Measurements from ENCODE around the gene PLAC8.
"Not testable (repeated sequence)": the region's sequence is repeated elsewhere in the genome, so short reads cannot be mapped to it uniquely, and the experiment has no call there.

Gene PLAC8

GRCh38 chr4:83112231-83112630 is 2.3 kb downstream of the PLAC8 start:
- no peak for DNase-seq (ENCODE audit: low spot score)

DNA sequence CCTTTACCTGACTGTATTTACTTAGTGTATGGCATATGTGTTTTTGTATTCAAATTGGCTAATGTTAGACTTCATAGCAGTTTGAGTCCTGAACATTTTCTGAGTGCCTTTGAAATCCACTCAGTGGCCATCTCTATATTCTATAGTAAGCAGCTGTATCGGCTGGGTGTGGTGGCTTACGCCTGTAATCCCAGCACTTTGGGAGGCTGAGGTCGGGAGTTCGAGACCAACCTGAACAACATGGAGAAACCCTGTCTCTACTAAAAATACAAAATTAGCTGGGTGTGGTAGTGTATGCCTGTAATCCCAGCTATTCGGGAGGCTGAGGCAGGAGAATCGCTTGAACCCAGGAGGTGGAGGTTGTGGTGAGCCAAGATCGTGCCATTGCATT is 2.8 kb downstream of the PLAC8 start:
- not testable (repeated sequence) for DNase-seq (ENCODE audit: low spot score)

- DNase-seq (ENCODE audit: low spot score), result no peak
These were observed 3.4 kb downstream of the PLAC8 start for GRCh38 chr4:83110970-83111750.

DNA sequence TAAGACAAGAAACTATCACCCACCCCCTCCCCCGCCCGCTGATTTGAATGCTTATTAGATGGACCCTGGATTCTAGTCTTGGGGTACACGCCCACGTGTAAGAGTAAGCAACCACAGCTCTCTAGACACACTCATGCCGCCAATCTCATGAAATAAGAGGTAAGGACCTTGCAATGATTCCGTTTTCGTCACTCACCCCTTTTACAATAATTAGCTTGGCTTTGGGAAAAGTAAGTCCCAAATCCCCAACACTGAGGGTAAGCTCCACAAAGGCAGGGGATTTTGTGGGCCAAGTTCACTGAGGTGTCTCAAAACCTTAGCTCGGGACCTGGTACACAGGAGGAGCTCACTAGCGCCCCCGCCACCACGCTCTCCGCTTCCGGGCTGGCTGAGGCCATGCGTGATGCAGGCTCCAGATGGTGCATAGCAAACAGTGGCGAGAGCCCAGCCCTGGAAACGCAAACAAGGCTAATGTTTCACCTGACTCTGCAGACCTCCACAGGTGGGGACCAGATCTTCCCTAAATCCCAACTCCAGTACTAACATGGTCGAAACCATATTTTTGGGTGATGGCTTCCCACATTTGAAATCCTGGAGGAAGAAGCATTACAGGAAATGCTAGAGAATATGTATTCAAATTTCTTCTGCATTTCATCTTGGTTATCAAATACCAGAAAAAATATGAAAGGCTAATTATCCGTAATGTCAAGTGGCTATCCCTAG is 4.1 kb downstream of the PLAC8 start:
- DNase-seq (ENCODE audit: low spot score), result peak; percentile 87

DNA sequence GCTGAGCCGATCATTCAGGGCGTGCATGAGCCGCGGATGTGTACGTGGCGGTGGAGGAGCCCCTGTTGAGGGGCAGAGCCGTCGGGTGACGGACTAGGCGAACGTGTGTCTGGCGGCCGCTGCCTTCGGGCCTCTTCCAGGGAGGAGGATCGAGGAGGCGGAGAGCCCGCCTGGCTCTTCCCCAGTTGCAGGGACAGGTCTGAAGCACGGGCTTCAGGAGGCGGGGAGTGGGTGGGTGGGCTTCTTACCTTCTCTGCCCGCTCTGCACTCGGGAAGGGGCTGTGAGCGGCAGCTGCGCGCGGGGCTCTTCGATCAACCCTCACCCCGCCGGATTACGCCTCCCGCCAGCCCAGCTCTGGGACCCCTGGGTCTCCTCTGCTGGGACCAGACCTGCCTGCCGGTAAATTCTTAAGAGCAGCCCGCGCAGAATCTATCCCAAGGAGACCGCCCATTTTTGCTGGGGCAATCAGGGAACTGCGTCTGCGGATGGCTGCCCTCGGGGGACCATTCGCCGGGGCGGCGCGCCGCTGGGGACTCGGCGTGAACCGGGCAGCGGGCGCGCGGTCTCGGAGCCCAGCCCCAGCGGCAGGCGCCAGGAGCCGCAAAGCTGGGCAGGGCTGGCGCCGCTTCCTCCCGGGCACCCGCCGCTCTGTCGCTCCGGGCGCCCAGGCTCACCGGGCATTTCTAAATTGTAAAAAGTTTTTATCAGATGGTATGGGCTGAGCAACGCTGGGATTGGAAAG is 4.9 kb downstream of the PLAC8 start:
- no peak for DNase-seq (ENCODE audit: low spot score)

GRCh38 chr4:83108101-83108861 is 6.2 kb downstream of the PLAC8 start:
- no peak for DNase-seq (ENCODE audit: low spot score)

GRCh38 chr4:83107631-83108030 is 6.9 kb downstream of the PLAC8 start:
- DNase-seq (ENCODE audit: low spot score), result no peak

GRCh38 chr4:83104991-83105390 is 9.5 kb downstream of the PLAC8 start:
- DNase-seq (ENCODE audit: low spot score), result no peak

GRCh38 chr4:83096397-83096796 is 18.1 kb downstream of the PLAC8 start:
- DNase-seq (ENCODE audit: low spot score), result no peak

DNA sequence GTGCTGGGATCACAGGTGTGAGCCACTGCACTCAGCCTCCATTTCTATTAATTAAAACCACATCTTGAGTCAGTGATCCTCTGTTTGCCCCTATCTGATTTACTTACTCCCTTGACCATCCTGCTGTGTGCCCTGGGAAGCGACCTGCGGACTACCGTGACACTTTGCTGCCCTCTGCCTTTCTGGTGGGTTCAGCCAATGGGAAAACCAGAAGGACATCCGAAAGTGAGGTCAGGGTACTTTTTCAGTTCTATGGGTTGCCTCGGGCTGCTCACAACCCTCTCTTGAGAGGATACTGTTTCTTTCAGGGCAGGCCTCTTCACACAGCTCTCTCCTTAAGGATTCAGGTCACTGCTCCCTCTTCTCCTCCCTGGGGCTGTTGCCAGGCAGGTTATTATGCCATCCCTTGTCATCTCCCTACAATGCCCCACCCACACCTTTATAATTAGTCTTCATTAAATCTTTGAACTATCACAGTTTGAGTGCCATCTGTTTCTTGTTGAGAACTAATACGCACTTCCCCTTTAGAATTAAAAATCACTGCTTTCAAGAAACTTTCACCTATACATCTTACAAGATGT is 21.4 kb downstream of the PLAC8 start:
- DNase-seq (ENCODE audit: low spot score), result no peak

DNA sequence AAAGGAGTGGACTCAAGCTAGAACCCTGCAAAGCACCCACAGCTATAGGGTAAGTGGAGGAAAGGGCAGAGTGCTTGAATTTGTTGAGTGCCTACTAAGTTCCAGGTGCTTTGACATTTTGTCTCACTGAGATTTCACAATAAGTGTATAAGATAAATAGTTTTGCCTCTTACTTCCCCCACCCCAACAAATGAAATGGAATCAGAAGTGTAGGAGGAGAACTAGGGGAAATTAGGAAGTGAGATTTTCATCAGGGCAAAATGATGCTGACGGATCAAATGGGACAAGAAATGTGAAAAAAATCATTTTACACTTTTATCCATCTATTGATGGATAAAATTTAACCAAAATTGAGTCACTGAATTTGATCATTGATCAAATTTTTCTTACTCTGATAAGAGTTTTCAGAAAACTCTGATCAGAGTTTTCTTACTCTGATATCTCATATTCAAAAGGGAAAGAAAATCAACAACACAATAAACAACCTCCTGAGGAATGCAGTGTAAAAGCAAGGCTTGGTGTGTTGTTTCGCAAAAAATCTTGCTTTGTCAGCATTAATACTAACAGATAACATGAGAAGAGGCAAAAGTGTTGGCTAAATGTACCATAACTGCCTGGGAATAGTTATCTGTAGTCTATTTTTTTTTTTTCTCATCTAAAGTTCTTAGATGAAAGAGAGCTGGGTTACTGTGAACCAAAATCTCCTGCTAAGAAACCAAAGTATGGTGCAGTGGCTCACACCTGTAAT is 24.9 kb downstream of the PLAC8 start:
- no peak for DNase-seq (ENCODE audit: low spot score)

DNA sequence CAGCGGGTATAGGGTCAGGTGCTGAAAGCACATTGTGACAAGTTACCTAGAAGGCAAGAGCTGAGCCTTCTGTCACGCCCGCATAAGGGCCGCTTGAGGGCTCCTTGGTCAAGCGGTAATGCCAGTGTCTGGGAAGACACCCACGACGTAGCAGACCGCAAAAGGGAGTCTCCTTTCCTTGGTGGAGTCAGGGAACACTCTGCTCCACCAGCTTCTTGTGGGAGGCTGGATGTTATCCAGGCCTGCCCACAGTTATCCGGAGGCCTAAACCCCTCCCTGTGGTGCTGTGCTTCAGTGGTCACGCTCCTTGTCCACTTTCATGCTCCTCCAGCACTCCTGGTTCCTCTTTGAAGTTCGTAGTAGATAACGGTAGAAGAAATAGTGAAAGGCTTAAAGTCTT is 29.6 kb downstream of the PLAC8 start:
- not testable (repeated sequence) for DNase-seq (ENCODE audit: low spot score)

DNA sequence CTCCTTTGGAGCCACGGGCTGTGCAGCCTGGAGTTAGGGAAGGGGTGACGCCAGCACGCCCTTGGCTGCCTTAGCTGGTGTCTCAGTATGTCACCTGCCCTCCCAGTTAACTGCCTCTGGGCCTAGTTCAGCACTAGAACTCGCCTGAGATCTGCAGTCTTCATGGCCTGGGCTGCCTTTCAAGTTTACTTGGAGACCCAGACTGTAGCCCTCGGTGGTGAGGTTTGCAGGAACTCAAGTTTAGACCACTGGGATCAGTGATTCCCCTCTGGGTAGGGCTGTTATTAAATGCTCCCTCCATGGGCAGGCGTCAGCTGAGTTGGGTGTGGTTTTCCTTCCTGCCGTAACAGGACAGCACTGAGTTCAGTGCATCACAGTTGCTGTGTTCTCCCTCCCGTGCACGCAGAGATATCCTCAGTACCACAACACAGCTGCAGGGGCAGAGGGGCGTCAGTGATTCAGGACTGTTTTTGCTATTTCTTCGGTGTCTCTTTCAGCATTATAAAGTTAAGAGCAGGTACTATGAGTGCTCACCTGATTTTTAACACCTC is 30.5 kb downstream of the PLAC8 start:
- DNase-seq (ENCODE audit: low spot score), result no peak

- no peak for DNase-seq (ENCODE audit: low spot score)
These were observed 31.8 kb downstream of the PLAC8 start for GRCh38 chr4:83082777-83083176.

DNA sequence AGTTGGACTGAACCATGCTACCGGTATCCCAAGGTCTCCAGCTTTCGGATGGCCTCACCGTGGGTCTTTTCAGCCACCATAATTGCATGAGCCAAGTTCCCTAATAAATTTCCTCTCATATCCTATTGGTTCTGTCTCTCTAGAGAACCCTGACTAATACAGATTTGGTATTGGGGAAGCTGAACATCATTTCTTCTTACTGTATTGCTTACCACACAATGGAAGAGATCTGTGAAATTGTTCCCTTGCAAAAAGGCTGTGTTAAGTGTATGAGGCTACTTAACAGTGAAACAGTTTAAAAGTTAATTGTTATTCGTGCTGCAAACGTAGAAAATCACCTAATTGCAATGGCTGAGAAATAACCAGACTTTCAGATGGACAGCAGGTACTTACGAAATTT is 34.0 kb downstream of the PLAC8 start:
- no peak for DNase-seq (ENCODE audit: low spot score)

DNA sequence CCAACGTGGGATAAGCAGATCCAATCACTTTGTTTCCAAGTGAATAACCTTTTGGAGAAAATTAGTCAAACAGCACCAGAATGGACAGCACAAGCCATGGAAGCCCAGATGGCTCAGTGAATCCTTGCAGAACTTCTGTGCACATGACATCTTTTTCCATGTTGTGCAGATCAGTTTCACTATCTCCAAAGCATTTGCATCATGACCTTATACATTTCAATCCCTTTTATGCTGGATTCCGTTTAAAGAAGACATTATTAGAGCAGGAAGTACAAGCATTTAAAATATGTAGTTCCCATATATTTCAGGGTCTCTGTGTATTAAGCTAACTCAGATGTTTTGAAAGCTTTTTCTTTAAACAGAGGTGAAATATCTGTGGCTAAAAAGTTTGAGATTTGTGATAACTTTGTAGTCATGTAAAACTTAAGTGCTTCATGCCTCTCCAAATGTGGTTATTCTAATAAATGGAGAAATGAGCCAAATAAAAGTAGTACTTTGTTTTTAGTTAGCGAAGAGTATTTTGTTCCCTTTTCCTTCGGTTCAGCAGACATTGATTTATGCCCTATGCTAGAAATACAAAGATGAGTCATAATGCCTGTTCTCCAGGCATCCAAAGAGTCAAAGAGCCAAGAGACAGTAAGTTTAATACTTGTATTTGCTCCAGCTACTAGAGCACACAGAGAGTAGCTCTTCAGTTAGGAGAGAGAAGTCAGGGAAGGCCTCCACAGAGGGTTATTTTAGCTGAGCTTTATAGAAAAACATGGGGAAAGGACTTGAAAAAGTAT is 39.0 kb downstream of the PLAC8 start:
- DNase-seq (ENCODE audit: low spot score), result no peak

DNA sequence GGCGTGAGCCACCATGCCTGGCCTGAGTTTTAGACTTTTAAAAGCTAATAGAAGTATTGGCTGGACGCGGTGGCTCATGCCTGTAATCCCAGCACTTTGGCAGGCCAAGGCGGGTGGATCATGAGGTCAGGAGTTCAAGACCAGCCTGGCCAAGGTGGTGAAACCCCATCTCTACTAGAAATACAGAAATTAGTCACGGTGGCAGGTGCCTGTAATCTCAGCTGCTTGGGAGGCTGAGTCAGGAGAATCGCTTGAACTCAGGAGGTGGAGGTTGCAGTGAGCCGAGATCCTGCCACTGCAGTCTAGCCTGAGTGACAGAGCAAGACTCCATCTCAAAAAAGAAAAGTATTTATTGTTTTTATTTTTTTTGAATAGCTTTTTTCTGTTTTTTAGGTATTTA is 39.7 kb downstream of the PLAC8 start:
- not testable (repeated sequence) for DNase-seq (ENCODE audit: low spot score)

DNA sequence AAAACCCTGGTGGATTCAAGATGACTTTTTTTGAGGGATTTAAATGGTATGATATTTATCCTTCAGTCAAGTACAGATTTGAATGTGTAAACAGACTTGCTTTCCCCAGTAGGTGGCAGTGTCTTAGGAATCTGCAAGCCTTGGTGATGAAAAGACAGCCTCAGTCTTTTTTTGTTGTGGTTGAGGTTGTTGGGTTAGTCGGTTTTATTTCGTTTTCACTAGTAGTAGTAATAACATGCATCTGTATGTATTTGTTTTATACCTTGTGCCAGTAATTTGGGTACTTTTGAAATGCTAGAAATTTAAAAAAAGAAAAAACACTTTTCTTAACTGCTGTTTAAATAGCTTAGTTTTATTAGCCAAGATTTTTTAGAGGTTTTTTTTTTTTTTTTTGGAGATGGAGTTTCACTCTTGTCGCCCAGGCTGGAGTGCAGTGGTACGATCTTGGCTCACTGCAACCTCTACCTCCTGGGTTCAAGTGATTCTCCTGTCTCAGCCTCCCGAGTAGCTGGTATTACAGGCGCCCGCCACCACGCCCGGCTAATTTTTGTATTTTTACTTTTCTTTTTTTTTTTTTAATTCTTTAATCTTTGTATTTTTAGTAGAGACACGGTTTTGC is 40.3 kb downstream of the PLAC8 start:
- no peak for DNase-seq (ENCODE audit: low spot score)

- DNase-seq (ENCODE audit: low spot score), result no peak
These were observed 43.4 kb downstream of the PLAC8 start for GRCh38 chr4:83071116-83071515.

Data from left forelimb (tissue), 1 donor.